Measurements from ENCODE around the gene ANKRD50.

ANKRD50 gene

DNA sequence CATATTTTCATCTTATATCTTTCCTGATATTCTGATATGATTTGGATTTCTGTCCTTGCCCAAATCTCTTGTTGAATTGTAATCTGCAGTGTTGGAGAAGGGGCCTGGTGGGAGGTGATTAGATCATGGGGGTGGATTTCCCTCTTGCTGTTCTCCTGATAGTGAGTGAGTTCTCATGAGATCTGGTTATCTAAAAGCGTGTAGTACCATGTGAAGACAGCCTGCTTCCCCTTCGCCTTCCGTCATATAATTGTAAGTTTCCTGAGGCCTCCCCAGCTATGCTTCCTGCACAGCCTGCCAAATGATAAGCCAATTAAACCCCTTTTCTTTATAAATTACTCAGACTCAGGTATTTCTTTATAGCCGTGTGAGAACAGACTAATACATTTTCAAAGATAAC, 77.2 kb downstream of the ANKRD50 start:
- DNase-seq: no peak

DNA sequence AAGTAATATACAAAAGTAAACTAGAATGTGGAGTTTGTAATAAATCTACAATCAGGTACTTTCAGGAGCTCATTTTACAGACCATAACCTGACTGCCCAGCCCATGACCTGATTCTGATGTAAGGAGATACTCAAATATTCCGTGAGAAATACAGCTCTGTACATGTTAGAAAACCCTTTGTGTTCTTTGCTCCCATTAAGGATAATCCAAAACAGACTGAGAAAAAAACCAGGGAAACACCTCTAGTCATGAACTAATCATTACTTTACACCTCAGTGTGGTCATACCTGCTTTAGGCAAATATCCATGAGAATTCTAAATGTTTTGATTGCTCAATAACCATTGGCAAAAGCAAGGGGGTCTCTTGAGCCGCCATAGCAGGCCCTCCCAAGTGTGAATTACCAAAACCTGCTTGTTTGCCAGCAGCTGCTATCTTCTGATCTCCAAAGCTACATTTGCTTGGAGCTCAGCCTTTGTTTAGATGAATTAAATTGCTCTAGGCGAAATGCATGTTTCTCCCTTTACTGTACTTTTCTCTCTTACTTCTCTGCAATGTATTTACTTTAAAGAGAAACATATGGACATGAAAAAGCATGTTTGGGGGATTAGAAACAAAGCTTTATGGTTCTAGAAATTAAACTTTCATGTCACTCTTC, 79.1 kb downstream of the ANKRD50 start:
- no peak for DNase-seq

DNA sequence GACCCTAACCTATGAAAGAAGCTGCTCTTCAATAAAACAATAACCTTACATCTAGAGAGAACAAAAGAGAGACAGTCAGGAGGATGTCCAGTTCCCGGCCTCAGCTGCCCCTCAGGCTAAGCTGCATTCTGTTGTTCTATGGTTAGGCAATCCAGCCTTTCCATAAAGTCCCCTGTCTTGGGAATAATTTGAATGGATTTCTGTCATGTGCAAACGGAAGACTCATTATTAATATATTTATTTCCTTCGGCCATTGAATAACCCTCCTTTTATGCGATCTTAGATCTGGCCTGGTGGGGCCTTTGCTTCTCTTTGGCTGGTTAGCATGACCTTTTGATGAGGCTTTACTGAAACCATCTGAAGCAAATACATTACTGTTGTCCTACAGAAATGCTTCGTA, 80.1 kb downstream of the ANKRD50 start:
- DNase-seq: no peak

DNA sequence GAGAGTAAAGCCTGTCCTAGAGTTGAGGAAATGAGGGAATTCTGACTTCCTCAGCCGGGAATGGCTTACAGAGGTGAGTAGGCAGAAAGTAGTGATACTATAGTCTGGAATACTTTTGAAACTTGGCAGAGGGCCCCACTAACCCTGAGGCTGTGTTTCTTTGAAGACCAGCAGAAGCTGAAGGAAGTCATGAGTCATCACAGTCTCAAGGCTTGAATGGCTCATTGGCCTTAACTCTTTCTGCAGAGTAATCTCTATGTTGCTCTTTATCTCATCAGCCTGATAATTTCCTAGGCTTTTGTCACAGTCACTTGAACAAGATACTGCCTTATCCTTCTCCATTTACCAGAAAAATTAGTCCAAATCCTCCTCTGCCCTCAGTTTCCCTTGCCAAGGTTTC, 80.8 kb downstream of the ANKRD50 start:
- no peak for DNase-seq

DNA sequence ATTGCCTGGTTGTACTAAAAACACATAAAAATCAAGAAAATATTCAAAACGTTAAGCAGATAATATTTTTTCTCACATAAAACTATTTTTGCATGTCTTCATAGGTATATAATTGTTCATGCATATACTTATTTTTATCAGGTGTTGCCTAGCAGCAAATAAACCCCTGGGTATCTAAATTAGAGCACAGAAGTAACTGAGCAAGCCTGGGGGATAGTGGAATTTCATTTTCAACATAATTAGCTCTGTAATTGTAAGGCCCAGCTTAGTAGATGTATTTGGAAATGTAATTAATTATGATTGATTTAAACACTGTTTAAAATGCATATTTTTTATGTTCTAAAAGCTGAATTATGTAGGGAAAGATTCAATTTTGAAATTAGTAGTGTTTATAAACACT, 82.9 kb downstream of the ANKRD50 start:
- DNase-seq: no peak

Data from T-helper 2 cell (primary cell).